GM10847 (cell line): ENCODE measurements around the gene KMT2C.
A peak's percentile ranks its signal among the peaks of the same experiment; 100 is the strongest.

ENCODE experiments used
- POLR2A ChIP-seq: IDR thresholded peaks from 2 replicates; pipeline ENCODE4 v1.6.1; 2011; ENCODE audit not compliant: insufficient read length; ENCODE audit errors: extremely low read depth

Gene KMT2C

GRCh38 chr7:152435384-152436110 is at the start of gene KMT2C:
Gene KMT2C (minus strand): TSS chr7:152436003. CDS start chr7:152435786, 217 bp downstream.
- TF ChIP-seq POLR2A, result peak; percentile 45

DNA sequence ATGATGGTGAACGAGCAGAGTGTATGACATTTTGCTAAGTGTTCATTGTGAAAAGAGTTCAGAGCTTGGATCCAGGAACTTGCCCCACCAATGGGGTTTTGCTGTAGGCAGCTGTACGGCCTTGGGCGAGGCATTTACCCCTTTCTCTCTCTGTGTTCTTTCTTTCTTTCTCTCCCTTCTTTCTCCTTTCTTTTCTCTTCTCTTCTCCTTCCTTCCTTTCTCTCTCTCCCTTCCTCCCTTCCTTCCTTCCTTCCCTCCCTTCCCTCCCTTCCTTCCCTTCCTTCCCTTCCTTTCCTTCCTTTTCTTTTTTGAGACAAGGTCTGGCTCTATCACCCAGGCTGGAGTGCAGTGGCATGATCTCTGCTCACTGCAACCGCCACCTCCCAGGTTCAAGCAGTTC is 45.3 kb upstream of the KMT2C start:
- TF ChIP-seq POLR2A, result no peak

DNA sequence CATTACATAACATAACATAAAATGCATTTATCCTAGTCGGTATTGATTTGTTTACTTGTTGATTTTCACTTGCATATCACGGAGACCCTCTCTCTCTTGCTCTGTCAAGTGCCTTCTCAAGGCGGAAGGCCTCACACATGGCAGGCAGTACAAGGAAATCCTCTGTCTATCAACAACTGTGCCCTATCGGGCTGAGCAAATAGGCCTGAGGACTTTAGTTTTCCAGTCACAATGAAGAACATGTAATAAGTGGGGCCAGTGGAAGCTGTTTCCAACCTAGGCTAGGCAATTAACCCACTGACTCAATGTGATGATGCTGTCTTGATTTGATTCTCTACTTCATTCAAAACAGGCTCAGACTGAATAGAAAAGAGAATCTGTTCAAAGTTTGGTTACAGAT is 44.9 kb upstream of the KMT2C start:
- no peak for TF ChIP-seq POLR2A

- TF ChIP-seq POLR2A, result no peak
These were observed 43.8 kb upstream of the KMT2C start for GRCh38 chr7:152479595-152479994.

DNA sequence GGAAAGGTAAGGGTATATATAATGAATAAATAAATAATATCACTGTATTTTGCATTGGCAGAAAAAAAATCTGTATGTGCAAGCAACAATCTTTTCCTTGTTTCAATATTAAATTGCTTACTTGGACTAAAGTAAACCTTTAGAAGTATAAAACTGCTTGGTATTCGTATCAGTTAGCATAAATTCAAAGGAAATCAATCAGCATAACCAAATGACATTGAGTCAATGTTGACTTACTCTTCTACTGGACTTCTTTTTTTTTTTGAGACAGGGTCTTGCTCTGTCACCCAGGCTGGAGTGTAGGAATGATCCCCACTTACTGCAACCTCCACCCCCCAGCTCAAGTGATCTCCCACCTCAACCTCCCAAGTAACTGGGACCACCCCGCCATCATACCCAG is 42.3 kb upstream of the KMT2C start:
- no peak for TF ChIP-seq POLR2A

- no peak for TF ChIP-seq POLR2A
These were observed 41.3 kb upstream of the KMT2C start for GRCh38 chr7:152477079-152477478.

DNA sequence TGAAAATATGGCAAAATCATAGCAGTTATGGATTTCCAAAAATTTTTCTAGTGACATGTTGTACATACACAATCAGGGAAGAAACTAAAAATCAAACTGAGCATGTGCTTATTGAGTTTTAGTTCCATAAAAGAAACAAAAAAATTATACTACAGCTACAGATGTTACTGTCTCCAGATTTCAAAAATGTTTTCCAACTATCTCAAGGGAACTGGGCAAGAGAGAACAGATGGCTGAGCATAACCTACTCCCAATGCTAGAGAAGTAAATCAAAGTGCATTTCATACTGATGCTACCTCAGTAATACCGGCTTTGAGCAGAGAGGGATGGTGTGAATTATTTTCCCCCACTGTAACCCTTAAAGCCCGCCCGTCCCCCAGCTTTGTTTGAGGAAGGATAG is 40.7 kb upstream of the KMT2C start:
- TF ChIP-seq POLR2A, result no peak

DNA sequence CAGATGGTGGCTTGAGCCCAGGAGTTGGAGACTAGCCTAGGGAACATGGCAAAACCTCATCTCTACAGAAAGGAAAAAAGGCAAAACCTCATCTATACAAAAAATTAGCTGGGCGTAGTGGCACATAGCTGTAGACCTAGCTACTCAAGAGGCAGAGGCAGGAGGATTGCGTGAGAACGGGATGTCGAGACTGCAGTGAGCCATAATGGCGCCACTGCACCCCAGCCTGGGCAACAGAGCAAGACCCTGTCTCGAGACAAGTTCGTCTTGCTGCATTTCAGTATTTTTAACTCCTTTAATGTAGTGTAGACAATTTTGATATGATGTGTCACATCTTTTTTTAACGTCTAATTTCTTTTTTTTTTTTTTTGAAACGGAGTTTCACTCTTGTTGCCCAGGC is 31.4 kb upstream of the KMT2C start:
- no peak for TF ChIP-seq POLR2A

GRCh38 chr7:152465119-152465387 is 29.2 kb upstream of the KMT2C start:
- no peak for TF ChIP-seq POLR2A

- TF ChIP-seq POLR2A, result peak; percentile 30
These were observed 28.7 kb upstream of the KMT2C start for GRCh38 chr7:152464312-152465118.

DNA sequence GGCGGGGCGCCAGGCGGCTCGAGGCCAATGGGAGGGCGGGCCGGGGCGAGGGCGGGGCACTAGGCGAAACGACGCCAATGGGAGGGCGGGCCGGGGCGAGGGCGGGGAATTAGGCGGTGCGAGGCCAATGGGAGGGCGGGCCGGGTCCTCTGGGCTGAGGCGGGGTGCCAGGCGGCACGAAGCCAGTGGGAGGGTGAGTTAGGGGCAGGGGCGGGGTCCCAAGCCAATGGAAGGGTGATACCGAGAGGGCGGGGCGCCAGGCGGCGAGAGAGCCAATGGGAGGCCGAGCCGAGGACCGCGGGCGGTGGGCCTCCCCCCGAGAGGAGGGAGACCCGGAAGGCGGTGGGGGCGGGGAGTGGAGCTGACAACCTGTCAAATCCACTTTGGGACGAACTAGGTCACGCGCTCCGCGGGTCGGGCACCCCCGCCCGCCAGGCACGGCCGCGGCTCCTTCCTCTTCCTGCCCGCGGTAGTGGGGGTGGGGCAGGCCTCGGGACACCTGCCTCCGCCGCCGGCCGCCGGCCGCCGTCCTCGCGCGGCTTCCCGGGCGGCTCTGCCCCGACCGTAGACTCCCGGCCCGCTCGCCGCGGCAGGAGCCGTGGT is 28.0 kb upstream of the KMT2C start:
- peak; percentile 56 for TF ChIP-seq POLR2A

- peak; percentile 68 for TF ChIP-seq POLR2A
These were observed 27.3 kb upstream of the KMT2C start for GRCh38 chr7:152462995-152463708.

- TF ChIP-seq POLR2A, result no peak
These were observed 24.0 kb upstream of the KMT2C start for GRCh38 chr7:152459724-152460251.

GRCh38 chr7:152451356-152451755 is 15.6 kb upstream of the KMT2C start:
- no peak for TF ChIP-seq POLR2A

DNA sequence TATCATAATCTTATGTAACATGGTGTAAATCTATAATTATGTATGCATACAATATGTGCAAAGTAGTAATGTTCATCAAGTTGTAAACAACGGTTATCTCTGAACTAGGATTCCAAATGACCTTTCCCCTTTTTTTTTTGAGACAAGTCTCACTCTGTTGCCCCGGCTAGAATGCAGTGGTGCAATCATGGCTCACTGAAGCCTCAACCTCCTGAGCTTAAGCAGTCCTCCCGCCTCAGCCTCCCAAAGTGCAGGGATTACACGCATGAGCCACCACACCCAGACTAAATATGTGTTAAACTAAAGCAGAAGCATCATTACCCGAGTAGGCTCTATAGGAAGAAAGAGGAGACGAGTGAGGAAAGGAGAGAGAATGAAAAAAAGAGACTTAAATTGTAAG is 7.8 kb upstream of the KMT2C start:
- no peak for TF ChIP-seq POLR2A
